ENCODE data around the gene CUL5. TPM values are rescaled to one million over a fixed set of nuclear protein-coding genes. Genes with fewer than 3 reads are reported as not detected.
"Not testable (repeated sequence)": the region's sequence is repeated elsewhere in the genome, so short reads cannot be mapped to it uniquely, and the experiment has no call there.

The CUL5 gene
- total RNA-seq, 1 donor from 2014 or later, result 36.8 TPM

GRCh38 chr11:108115500-108116140 lies 106.9 kb downstream of the CUL5 start:
- peak; percentile 87 for DNase-seq (ENCODE audit: low spot score)

GRCh38 chr11:108117746-108118371 lies 109.2 kb downstream of the CUL5 start:
- no peak for DNase-seq (ENCODE audit: low spot score)

- not testable (repeated sequence) for DNase-seq (ENCODE audit: low spot score)
Observed at GRCh38 chr11:108120936-108121273, 112.2 kb downstream of the CUL5 start.

GRCh38 chr11:108121274-108122155 lies 112.8 kb downstream of the CUL5 start, which contains the start of gene ACAT1:
ACAT1 (plus strand) TSS chr11:108121567; CDS start chr11:108121607, 40 bp downstream.
- peak; percentile 95 for DNase-seq (ENCODE audit: low spot score)

- DNase-seq (ENCODE audit: low spot score), result no peak
Observed at GRCh38 chr11:108122166-108122628, 113.5 kb downstream of the CUL5 start.

- no peak for DNase-seq (ENCODE audit: low spot score)
Observed at GRCh38 chr11:108125096-108125495, 116.4 kb downstream of the CUL5 start.

- no peak for DNase-seq (ENCODE audit: low spot score)
Observed at GRCh38 chr11:108128772-108129171, 120.1 kb downstream of the CUL5 start.

GRCh38 chr11:108131993-108132392 lies 123.3 kb downstream of the CUL5 start:
- DNase-seq (ENCODE audit: low spot score), result no peak

- DNase-seq (ENCODE audit: low spot score), result not testable (repeated sequence)
Observed at GRCh38 chr11:108132993-108133538, 124.4 kb downstream of the CUL5 start.

GRCh38 chr11:108135845-108136544 lies 127.3 kb downstream of the CUL5 start:
- no peak for DNase-seq (ENCODE audit: low spot score)

- no peak for DNase-seq (ENCODE audit: low spot score)
Observed at GRCh38 chr11:108137212-108137611, 128.5 kb downstream of the CUL5 start.

- DNase-seq (ENCODE audit: low spot score), result no peak
Observed at GRCh38 chr11:108142304-108142703, 133.6 kb downstream of the CUL5 start.

- no peak for DNase-seq (ENCODE audit: low spot score)
Observed at GRCh38 chr11:108144615-108145014, 135.9 kb downstream of the CUL5 start.

- no peak for DNase-seq (ENCODE audit: low spot score)
Observed at GRCh38 chr11:108147150-108147549, 138.5 kb downstream of the CUL5 start.

- no peak for DNase-seq (ENCODE audit: low spot score)
Observed at GRCh38 chr11:108148556-108148955, 139.9 kb downstream of the CUL5 start.

GRCh38 chr11:108154591-108154990 lies 145.9 kb downstream of the CUL5 start:
- no peak for DNase-seq (ENCODE audit: low spot score)

Other genes with a start within 250 kb of the CUL5 start
- gene SLC35F2, start 150.1 kb upstream of the CUL5 start, total RNA-seq, result 22.0 TPM
- 1.6 TPM for gene RAB39A, start 80.5 kb upstream of the CUL5 start, total RNA-seq
- 34.3 TPM for gene ACAT1, start 112.7 kb downstream of the CUL5 start, total RNA-seq
- gene NPAT, start 213.7 kb downstream of the CUL5 start, total RNA-seq, result 12.5 TPM
- gene ATM, start 214.2 kb downstream of the CUL5 start, total RNA-seq, result 68.1 TPM

Measured in mucosa of gallbladder (tissue), 1 donor.